ENCODE measurements around the gene GSTO1.

GRCh38 chr10:104279550-104280259 lies 25.0 kb downstream of the GSTO1 start:
- no peak for TF ChIP-seq CTCF (IDR thresholded peaks at IDR 0.05; ENCODE audit: low read depth, low read length)
- no peak for TF ChIP-seq EZH2phosphoT487 (IDR thresholded peaks at IDR 0.05; ENCODE audit: low read depth)

All from OCI-LY3 (cell line).